GM19351 (cell line): Measurements from ENCODE around the gene TEX52.

Source experiments
- ATAC-seq: cut with Tn5 transposase; IDR thresholded peaks from one replicate; pipeline ENCODE4 v1.9.1; 2021; ENCODE audit warnings: mild to moderate bottlenecking, moderate library complexity; ENCODE audit not compliant: unreplicated experiment

TEX52 gene

GRCh38 chr12:2857021-2857431 lies at the start of gene TEX52:
TSS of gene TEX52 (minus strand) at chr12:2857039. CDS start at chr12:2857026, 13 bp downstream.
- ATAC-seq = no peak

- no peak for ATAC-seq
These were observed 47.4 kb upstream of the TEX52 start for GRCh38 chr12:2904260-2904659.

- ATAC-seq = no peak
These were observed 45.5 kb upstream of the TEX52 start for GRCh38 chr12:2902272-2902880.

- ATAC-seq = no peak
These were observed 43.8 kb upstream of the TEX52 start for GRCh38 chr12:2900642-2901041.

- ATAC-seq = no peak
These were observed 40.6 kb upstream of the TEX52 start for GRCh38 chr12:2897418-2897817.

- no peak for ATAC-seq
These were observed 38.7 kb upstream of the TEX52 start for GRCh38 chr12:2895511-2895910.

GRCh38 chr12:2895051-2895451 lies 38.2 kb upstream of the TEX52 start:
- no peak for ATAC-seq

- no peak for ATAC-seq
These were observed 36.2 kb upstream of the TEX52 start for GRCh38 chr12:2893007-2893406.

- no peak for ATAC-seq
These were observed 35.4 kb upstream of the TEX52 start for GRCh38 chr12:2892246-2892645.

- no peak for ATAC-seq
These were observed 34.6 kb upstream of the TEX52 start for GRCh38 chr12:2891240-2892053.

GRCh38 chr12:2890388-2891239 lies 33.8 kb upstream of the TEX52 start, which contains the start of gene TULP3:
TSS of gene TULP3 (plus strand) at chr12:2890891. CDS start at chr12:2890948, 57 bp downstream.
- ATAC-seq = peak; percentile 99

GRCh38 chr12:2890001-2890387 lies 33.2 kb upstream of the TEX52 start:
- ATAC-seq = no peak

GRCh38 chr12:2886768-2887450 lies 30.1 kb upstream of the TEX52 start:
- no peak for ATAC-seq

GRCh38 chr12:2884810-2885209 lies 28.0 kb upstream of the TEX52 start:
- no peak for ATAC-seq

GRCh38 chr12:2879853-2880252 lies 23.0 kb upstream of the TEX52 start:
- no peak for ATAC-seq

- no peak for ATAC-seq
These were observed 21.3 kb upstream of the TEX52 start for GRCh38 chr12:2877953-2878732.

- peak; percentile 68 for ATAC-seq
These were observed 20.5 kb upstream of the TEX52 start, which contains the start of the genes FOXM1 and RHNO1 for GRCh38 chr12:2877047-2877952. TSS of gene FOXM1 (minus strand) at chr12:2877174. CDS start at chr12:2874478, 2,696 bp downstream. TSS of gene RHNO1 (plus strand) at chr12:2877223. CDS start at chr12:2885367, 8,144 bp downstream.

GRCh38 chr12:2876431-2877046 lies 19.7 kb upstream of the TEX52 start:
- ATAC-seq = peak; percentile 43
